OCI-LY3 (cell line): ENCODE measurements around the gene LMNTD2.

Experiments used
- H2AFZ ChIP-seq: fragments of 200-600, 300-600 bp; shearing (Covaris generic); 2 replicates; pipeline ENCODE4 v1.6.0; 2014; ENCODE audit warnings: antibody characterized with exemption, low read depth, low read length
- H3K27ac ChIP-seq: fragments of 200-600, 300-600 bp; sonication (generic); 2 replicates; pipeline ENCODE4 v1.5.1; 2014; ENCODE audit warnings: mild to moderate bottlenecking, low read length, moderate library complexity, mixed read lengths
- H3K27me3 ChIP-seq: fragments of 200-600, 300-600 bp; sonication (generic); 2 replicates; pipeline ENCODE4 v1.6.1; 2014; ENCODE audit warnings: low read depth, low read length, mixed read lengths
- H3K36me3 ChIP-seq: fragments of 200-600, 300-600 bp; sonication (generic); replicated peaks from 2 replicates; pipeline ENCODE3; 2014; ENCODE audit warnings: low read depth, low read length, mixed read lengths
- H3K4me1 ChIP-seq: fragments of 300-600, 200-600 bp; sonication (generic); 2 replicates; pipeline ENCODE4 v1.6.1; 2014; ENCODE audit warnings: low read length, mixed read lengths
- H3K4me2 ChIP-seq: fragments of 200-600, 300-600 bp; sonication (generic); 2 replicates; pipeline ENCODE4 v1.6.1; 2014; ENCODE audit warnings: low read length, mixed read lengths
- H3K4me3 ChIP-seq: fragments of 300-600, 200-600 bp; sonication (generic); 2 replicates; pipeline ENCODE4 v1.5.1; 2014; ENCODE audit warnings: antibody characterized with exemption, mild to moderate bottlenecking, low read length, moderate library complexity
- H3K79me2 ChIP-seq: fragments of 300-600, 200-600 bp; shearing (Covaris generic); 2 replicates; pipeline ENCODE4 v1.6.1; 2014; ENCODE audit warnings: mild to moderate bottlenecking, low read length, mixed read lengths
- H3K9ac ChIP-seq: fragments of 300-600, 200-600 bp; shearing (Covaris generic); 2 replicates; pipeline ENCODE4 v1.6.0; 2014; ENCODE audit warnings: mild to moderate bottlenecking, low read length, moderate library complexity
- H3K9me3 ChIP-seq: fragments of 200-600, 300-600 bp; shearing (Covaris generic); 2 replicates; pipeline ENCODE4 v1.6.1; 2014; ENCODE audit warnings: low read length, mixed read lengths; ENCODE audit not compliant: insufficient read depth
- H4K20me1 ChIP-seq: fragments of 200-600, 300-600 bp; sonication (generic); 2 replicates; pipeline ENCODE4 v1.6.1; 2016; ENCODE audit warnings: low read length, mixed read lengths; ENCODE audit not compliant: insufficient read depth
- EZH2phosphoT487 ChIP-seq: fragments of 200-600 bp; shearing (Covaris generic); IDR thresholded peaks from 2 replicates; pipeline ENCODE4 v1.6.1; 2018; ENCODE audit warnings: antibody characterized with exemption, mixed run types, low read depth
- TF ChIP-seq, protein P1 (sequence below): fragments of 200-600, 300-600 bp; sonication (generic); IDR thresholded peaks from 2 replicates; pipeline ENCODE4 v1.5.1; 2014; ENCODE audit warnings: antibody characterized with exemption, low read length, low read depth

Gene LMNTD2

DNA sequence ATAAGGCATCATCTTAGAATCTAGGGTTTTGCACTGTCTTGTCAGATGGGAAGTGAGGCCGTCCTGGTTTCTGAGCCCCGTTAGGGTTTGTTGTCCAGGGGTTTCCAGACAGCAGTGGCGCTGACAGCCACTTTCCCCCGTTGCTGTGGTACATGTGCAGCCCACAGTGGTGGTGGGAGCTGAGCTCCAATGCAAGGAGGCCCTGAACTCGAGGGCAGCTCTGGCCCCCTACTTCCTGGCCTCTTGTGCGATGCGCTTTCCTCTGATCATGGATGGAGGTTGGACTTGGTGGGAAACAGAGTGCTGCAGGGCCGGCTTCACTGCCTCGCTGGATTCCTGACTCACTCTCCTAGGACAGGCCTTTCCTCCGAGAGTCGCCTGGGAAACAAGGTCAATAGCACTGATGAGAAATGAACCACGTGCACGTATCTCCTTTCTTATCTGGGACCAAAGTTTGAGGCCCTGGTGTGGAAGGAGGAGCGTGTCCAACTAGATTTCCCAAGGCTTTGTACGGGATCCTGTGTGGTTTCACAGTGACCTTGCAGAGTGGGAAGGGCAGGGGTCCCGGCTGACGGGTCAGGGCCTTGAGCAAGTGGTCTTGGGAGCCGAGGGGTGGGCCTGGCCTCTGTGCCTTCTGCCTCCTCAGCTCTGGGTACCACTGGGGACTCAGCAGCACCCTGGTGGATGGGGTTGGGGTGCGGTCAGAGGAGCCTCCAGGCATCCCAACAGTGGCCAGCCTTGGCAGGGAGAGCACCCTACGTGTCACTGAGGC is 19.5 kb upstream of the LMNTD2 start:
- TF ChIP-seq, protein P1, sequence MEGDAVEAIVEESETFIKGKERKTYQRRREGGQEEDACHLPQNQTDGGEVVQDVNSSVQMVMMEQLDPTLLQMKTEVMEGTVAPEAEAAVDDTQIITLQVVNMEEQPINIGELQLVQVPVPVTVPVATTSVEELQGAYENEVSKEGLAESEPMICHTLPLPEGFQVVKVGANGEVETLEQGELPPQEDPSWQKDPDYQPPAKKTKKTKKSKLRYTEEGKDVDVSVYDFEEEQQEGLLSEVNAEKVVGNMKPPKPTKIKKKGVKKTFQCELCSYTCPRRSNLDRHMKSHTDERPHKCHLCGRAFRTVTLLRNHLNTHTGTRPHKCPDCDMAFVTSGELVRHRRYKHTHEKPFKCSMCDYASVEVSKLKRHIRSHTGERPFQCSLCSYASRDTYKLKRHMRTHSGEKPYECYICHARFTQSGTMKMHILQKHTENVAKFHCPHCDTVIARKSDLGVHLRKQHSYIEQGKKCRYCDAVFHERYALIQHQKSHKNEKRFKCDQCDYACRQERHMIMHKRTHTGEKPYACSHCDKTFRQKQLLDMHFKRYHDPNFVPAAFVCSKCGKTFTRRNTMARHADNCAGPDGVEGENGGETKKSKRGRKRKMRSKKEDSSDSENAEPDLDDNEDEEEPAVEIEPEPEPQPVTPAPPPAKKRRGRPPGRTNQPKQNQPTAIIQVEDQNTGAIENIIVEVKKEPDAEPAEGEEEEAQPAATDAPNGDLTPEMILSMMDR = no peak
- TF ChIP-seq EZH2phosphoT487 = no peak
- Histone ChIP-seq H4K20me1 (peaks cover 61% of the 10 kb centered on the region), H3K9me3 (no peaks in the 10 kb centered on the region), H3K36me3 (peaks cover 35% of the 10 kb centered on the region), H3K4me2 (no peak overlapping the region), H3K9ac (no peak overlapping the region), H3K79me2 (peaks cover 73% of the 10 kb centered on the region), H3K27me3 (no peaks in the 10 kb centered on the region), H3K4me3 (no peak overlapping the region), H3K27ac (no peak overlapping the region), H3K4me1 (peaks cover 24% of the 10 kb centered on the region), H2AFZ (no peak overlapping the region)

DNA sequence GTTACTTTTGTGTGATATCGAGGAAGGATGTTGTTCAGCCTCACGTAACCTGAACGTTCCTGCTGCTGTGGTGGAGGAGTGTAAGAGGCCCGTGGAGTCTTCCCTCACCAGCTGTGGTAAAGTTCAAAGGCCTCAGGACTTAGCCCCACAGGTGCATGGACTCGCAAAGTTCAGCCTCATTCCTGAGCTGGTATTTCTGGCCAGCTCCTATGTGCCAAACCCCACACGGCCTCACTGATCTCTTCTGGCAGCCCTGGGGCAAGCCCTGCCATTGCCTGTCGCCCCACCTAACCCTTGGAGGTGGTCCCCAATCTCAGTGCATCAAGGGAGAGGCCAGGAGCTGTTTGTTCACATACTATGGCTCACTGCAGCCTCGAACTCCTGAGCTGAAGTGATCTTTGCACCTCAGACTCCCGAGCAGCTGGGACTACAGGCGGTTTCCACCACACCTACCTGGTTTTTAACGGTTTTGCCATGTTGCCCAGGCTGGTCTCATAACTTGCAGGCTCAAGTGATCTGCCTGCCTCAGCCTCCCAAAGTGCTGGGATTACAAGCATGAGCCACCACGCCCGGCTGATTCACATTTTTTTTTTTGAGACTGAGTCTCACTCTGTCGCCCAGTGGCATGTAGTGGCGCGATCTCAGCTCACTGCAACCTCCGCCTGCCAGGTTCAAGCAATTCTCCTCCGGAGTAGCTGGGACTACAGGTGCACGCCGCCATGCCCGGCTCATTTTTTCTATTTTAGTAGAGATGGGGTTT is 17.9 kb upstream of the LMNTD2 start:
- peak overlapping the region; percentile 76; the same call in 1 of the 2 replicates for H3K9ac ChIP-seq
- peak overlapping the region; percentile 99 for H3K4me2 ChIP-seq
- H3K79me2 ChIP-seq = peaks cover 64% of the 10 kb centered on the region
- no peaks in the 10 kb centered on the region for H3K9me3 ChIP-seq
- no peak overlapping the region for H2AFZ ChIP-seq
- peaks cover 25% of the 10 kb centered on the region for H3K36me3 ChIP-seq
- peak overlapping the region; percentile 95 for H3K4me3 ChIP-seq
- no peaks in the 10 kb centered on the region for H3K27me3 ChIP-seq
- TF ChIP-seq EZH2phosphoT487 = no peak
- TF ChIP-seq, protein P1 = no peak
- H3K4me1 ChIP-seq = peaks cover 24% of the 10 kb centered on the region
- peaks cover 52% of the 10 kb centered on the region for H4K20me1 ChIP-seq
- no peak overlapping the region for H3K27ac ChIP-seq

GRCh38 chr11:577611-577894 is 17.0 kb upstream of the LMNTD2 start:
- H4K20me1 ChIP-seq = peaks cover 51% of the 10 kb centered on the region
- H3K27me3 ChIP-seq = no peaks in the 10 kb centered on the region
- H3K4me2 ChIP-seq = peak overlapping the region; percentile 99
- H3K36me3 ChIP-seq = peaks cover 23% of the 10 kb centered on the region
- H3K9me3 ChIP-seq = no peaks in the 10 kb centered on the region
- H3K9ac ChIP-seq = peak overlapping the region; percentile 76
- H3K4me3 ChIP-seq = peak overlapping the region; percentile 95
- TF ChIP-seq, protein P1 = no peak
- no peak for TF ChIP-seq EZH2phosphoT487
- H3K27ac ChIP-seq = no peak overlapping the region
- peaks cover 61% of the 10 kb centered on the region for H3K79me2 ChIP-seq
- H3K4me1 ChIP-seq = peaks cover 24% of the 10 kb centered on the region
- H2AFZ ChIP-seq = no peak overlapping the region
